Stimulated activated CD4-positive, alpha-beta T cell treated with anti-CD3 and anti-CD28 coated beads, Interleukin-4, amount 100 ng/mL, for 48 hours (primary cell): ENCODE data around the gene ITPR2.
A peak's percentile ranks its signal among the peaks of the same experiment; 100 is the strongest.
"Not testable (repeated sequence)": the region's sequence is repeated elsewhere in the genome, so short reads cannot be mapped to it uniquely, and the experiment has no call there.

Experiments
- DNase-seq, 2 donors: peaks; one replicate each; pipeline ENCODE4 v3.0.0-alpha.2; 2020; ENCODE audit warnings: low read depth in 2 of 2

ITPR2 gene

GRCh38 chr12:26678697-26679660 lies 154.0 kb downstream of the ITPR2 start:
- DNase-seq, result no peak

- DNase-seq, result not testable (repeated sequence)
Observed at GRCh38 chr12:26671487-26671886, 161.5 kb downstream of the ITPR2 start.

- no peak for DNase-seq
Observed at GRCh38 chr12:26668847-26669246, 164.1 kb downstream of the ITPR2 start.

- no peak for DNase-seq
Observed at GRCh38 chr12:26668230-26668629, 164.8 kb downstream of the ITPR2 start.

GRCh38 chr12:26666286-26666685 lies 166.7 kb downstream of the ITPR2 start:
- no peak for DNase-seq

- DNase-seq, result no peak
Observed at GRCh38 chr12:26661399-26661798, 171.6 kb downstream of the ITPR2 start.

GRCh38 chr12:26659930-26660329 lies 173.1 kb downstream of the ITPR2 start:
- no peak for DNase-seq

GRCh38 chr12:26658991-26659390 lies 174.0 kb downstream of the ITPR2 start:
- no peak for DNase-seq

GRCh38 chr12:26654623-26655022 lies 178.4 kb downstream of the ITPR2 start:
- DNase-seq, result no peak

GRCh38 chr12:26651566-26652188 lies 181.3 kb downstream of the ITPR2 start:
- peak; percentile 22 to 25 for DNase-seq

GRCh38 chr12:26651036-26651435 lies 182.0 kb downstream of the ITPR2 start:
- no peak for DNase-seq

- DNase-seq, result no peak
Observed at GRCh38 chr12:26648999-26649398, 184.0 kb downstream of the ITPR2 start.

GRCh38 chr12:26648584-26648983 lies 184.4 kb downstream of the ITPR2 start:
- no peak for DNase-seq

GRCh38 chr12:26648066-26648465 lies 184.9 kb downstream of the ITPR2 start:
- DNase-seq, result no peak

- DNase-seq, result no peak
Observed at GRCh38 chr12:26647088-26647487, 185.9 kb downstream of the ITPR2 start.

GRCh38 chr12:26646571-26646970 lies 186.4 kb downstream of the ITPR2 start:
- no peak for DNase-seq

GRCh38 chr12:26644376-26644775 lies 188.6 kb downstream of the ITPR2 start:
- DNase-seq, result not testable (repeated sequence)

- no peak for DNase-seq
Observed at GRCh38 chr12:26643532-26644315, 189.3 kb downstream of the ITPR2 start.

- no peak for DNase-seq
Observed at GRCh38 chr12:26642361-26642760, 190.6 kb downstream of the ITPR2 start.

- DNase-seq, result no peak
Observed at GRCh38 chr12:26636710-26637328, 196.2 kb downstream of the ITPR2 start.

GRCh38 chr12:26633591-26634210 lies 199.3 kb downstream of the ITPR2 start:
- DNase-seq, result no peak
